OCI-LY3 (cell line): Measurements from ENCODE around the gene MAFB.

Source experiments
- CTCF ChIP-seq: fragments of 200-600, 300-600 bp; sonication (generic); IDR thresholded peaks from 2 replicates; pipeline ENCODE4 v1.5.1; 2014; ENCODE audit warnings: antibody characterized with exemption, low read length, low read depth
- EZH2phosphoT487 ChIP-seq: fragments of 200-600 bp; shearing (Covaris generic); IDR thresholded peaks from 2 replicates; pipeline ENCODE4 v1.6.1; 2018; ENCODE audit warnings: antibody characterized with exemption, mixed run types, low read depth

GRCh38 chr20:40678286-40678875 lies 10.7 kb downstream of the MAFB start:
- TF ChIP-seq CTCF (no peak), EZH2phosphoT487 (no peak)
